Panc1 (cell line): Measurements from ENCODE around the gene NCAM2. TPM values are rescaled to one million over a fixed set of nuclear protein-coding genes. Genes with fewer than 3 reads are reported as not detected.

Source experiments
- ATAC-seq: fragments of 200-7000 bp; cut with Tn5 transposase; 2 replicates; pipeline ENCODE4 v1.9.1; 2020; ENCODE audit warnings: mild to moderate bottlenecking, moderate library complexity
- BruUV-seq: library from RNA; stranded (reverse); fragments of 400-500 nt; replicated peaks from 2 replicates; lab custom pipeline; 2021; lab: Mats Ljungman, UMichigan
- CTCF ChIA-PET: fragments of 300-600 bp; sonication (Branson Sonifier 250); formaldehyde crosslinking; loops from one replicate; lab custom pipeline; 2022; ENCODE audit warnings: antibody characterized with exemption; lab: Charles Lee
- POLR2A ChIA-PET: fragments of 300-600 bp; sonication (Branson Sonifier 250); formaldehyde crosslinking; loops from one replicate; lab custom pipeline; 2022; ENCODE audit warnings: antibody characterized with exemption; lab: Charles Lee
- DNase-seq: peaks from one replicate; pipeline ENCODE4 v3.0.0-alpha.2; 2010; ENCODE audit warnings: low read depth, low spot score
- H3K27ac ChIP-seq: 2 replicates; pipeline ENCODE4 v1.5.1; 2011; ENCODE audit warnings: mild to moderate bottlenecking, low read length, inconsistent platforms
- H3K27me3 ChIP-seq: fragments of 200-500 bp; sonication (Bioruptor generic); 2 replicates; pipeline ENCODE4 v1.6.0; 2014; ENCODE audit warnings: low read length, inconsistent platforms; ENCODE audit not compliant: control insufficient read depth, insufficient read depth
- H3K36me3 ChIP-seq: fragments of 200-500 bp; sonication (Bioruptor generic); 2 replicates; pipeline ENCODE4 v1.5.1; 2014; ENCODE audit warnings: inconsistent platforms, mild to moderate bottlenecking, low read length, moderate library complexity; ENCODE audit not compliant: control insufficient read depth, insufficient read depth
- H3K4me1 ChIP-seq: 2 replicates; pipeline ENCODE4 v1.5.1; 2011; ENCODE audit warnings: inconsistent platforms, mild to moderate bottlenecking, low read length, moderate library complexity; ENCODE audit not compliant: control insufficient read depth, insufficient read depth
- H3K4me3 ChIP-seq, 2 experiments: 2 replicates each; pipeline ENCODE4 v1.5.1; 2011 to 2012; ENCODE audit warnings: low read depth in 2 of 2, low read length in 2 of 2, mild to moderate bottlenecking in 2 of 2, inconsistent platforms in 1 of 2, moderate library complexity in 1 of 2
- H3K9me3 ChIP-seq: fragments of 200-500 bp; sonication (Bioruptor generic); 2 replicates; pipeline ENCODE4 v1.5.1; 2014; ENCODE audit warnings: low read depth, mild to moderate bottlenecking, inconsistent platforms, low read length, moderate library complexity; ENCODE audit not compliant: control insufficient read depth, insufficient read depth
- CTCF ChIP-seq: fragments of 450-650 bp; IDR thresholded peaks from 2 replicates; pipeline ENCODE4 v1.5.1; 2017; ENCODE audit warnings: mild to moderate bottlenecking
- POLR2AphosphoS5 ChIP-seq: IDR thresholded peaks from 2 replicates; pipeline ENCODE4 v1.6.1; 2012; ENCODE audit warnings: mild to moderate bottlenecking, low read depth, low read length, moderate library complexity
- SIN3A ChIP-seq: IDR thresholded peaks from 2 replicates; pipeline ENCODE4 v1.6.1; 2012; ENCODE audit warnings: low read depth, mild to moderate bottlenecking, low read length, moderate library complexity, borderline replicate concordance; ENCODE audit not compliant: insufficient read depth
- TCF7L2 ChIP-seq: IDR thresholded peaks from 2 replicates; pipeline ENCODE4 v1.6.1; 2011; ENCODE audit warnings: mild to moderate bottlenecking, low read depth, low read length, inconsistent platforms
- in situ Hi-C: cut with HindIII; loops from 2 replicates; pipeline ENCODE4 v1.10.0; 2016; ENCODE audit warnings: low sequenced_read_pairs, low pct_unique_long_range_greater_than_20kb
- intact Hi-C: fragments of 100-400 bp; cut with micrococcal nuclease; formaldehyde crosslinking; loops from one replicate; pipeline ENCODE4 v1.10.0; 2022; ENCODE audit not compliant: unreplicated experiment
- total RNA-seq: library from RNA; stranded (reverse); gene quantifications from one replicate; pipeline ENCODE4 v1.2.1, GENCODE V29; 2021; ENCODE audit not compliant: unreplicated experiment
- TF ChIP-seq, protein P1 (sequence below), 2 experiments: IDR thresholded peaks; 2 replicates each; pipeline ENCODE4 v1.6.1; 2011 to 2012; ENCODE audit warnings: low read depth in 2 of 2, control low read depth in 1 of 2, low read length in 1 of 2, mild to moderate bottlenecking in 1 of 2, moderate library complexity in 1 of 2; ENCODE audit not compliant: insufficient read depth in 1 of 2

Gene NCAM2
- total RNA-seq, 1 experiment from 2014 or later = 2.2 TPM

DNA sequence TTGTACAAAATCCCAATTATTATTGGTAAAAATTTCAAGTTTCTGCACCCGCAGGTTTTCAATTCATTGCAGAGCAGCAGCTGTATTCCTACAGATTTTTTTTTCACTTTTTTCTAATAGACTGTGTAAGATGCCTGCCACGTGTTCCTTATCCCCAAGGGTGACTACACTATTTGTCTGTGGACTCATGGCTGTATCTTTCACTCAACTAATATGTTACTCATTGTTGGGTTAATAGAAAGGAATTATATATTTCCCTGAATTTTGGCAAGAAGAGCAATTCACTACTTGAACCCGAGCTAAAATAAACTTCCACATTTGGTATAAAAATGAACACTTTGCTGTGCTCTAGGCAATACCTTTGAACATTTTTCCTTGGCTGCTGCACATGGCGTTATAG is 158.7 kb downstream of the NCAM2 start:
- Histone ChIP-seq H3K27ac (no peak overlapping the region), H3K27me3 (no peaks in the 10 kb centered on the region), H3K4me1 (no peaks in the 10 kb centered on the region), H3K36me3 (no peaks in the 10 kb centered on the region), H3K9me3 (no peaks in the 10 kb centered on the region), H3K4me3 (no peak overlapping the region)
- DNase-seq (no peak), ATAC-seq (no peak)
- in situ Hi-C loops = no loop called here
- ChIA-PET CTCF (no interaction called here), POLR2A (no interaction called here)
- no peak for TF ChIP-seq SIN3A
- TF ChIP-seq TCF7L2 = no peak
- TF ChIP-seq, protein P1, sequence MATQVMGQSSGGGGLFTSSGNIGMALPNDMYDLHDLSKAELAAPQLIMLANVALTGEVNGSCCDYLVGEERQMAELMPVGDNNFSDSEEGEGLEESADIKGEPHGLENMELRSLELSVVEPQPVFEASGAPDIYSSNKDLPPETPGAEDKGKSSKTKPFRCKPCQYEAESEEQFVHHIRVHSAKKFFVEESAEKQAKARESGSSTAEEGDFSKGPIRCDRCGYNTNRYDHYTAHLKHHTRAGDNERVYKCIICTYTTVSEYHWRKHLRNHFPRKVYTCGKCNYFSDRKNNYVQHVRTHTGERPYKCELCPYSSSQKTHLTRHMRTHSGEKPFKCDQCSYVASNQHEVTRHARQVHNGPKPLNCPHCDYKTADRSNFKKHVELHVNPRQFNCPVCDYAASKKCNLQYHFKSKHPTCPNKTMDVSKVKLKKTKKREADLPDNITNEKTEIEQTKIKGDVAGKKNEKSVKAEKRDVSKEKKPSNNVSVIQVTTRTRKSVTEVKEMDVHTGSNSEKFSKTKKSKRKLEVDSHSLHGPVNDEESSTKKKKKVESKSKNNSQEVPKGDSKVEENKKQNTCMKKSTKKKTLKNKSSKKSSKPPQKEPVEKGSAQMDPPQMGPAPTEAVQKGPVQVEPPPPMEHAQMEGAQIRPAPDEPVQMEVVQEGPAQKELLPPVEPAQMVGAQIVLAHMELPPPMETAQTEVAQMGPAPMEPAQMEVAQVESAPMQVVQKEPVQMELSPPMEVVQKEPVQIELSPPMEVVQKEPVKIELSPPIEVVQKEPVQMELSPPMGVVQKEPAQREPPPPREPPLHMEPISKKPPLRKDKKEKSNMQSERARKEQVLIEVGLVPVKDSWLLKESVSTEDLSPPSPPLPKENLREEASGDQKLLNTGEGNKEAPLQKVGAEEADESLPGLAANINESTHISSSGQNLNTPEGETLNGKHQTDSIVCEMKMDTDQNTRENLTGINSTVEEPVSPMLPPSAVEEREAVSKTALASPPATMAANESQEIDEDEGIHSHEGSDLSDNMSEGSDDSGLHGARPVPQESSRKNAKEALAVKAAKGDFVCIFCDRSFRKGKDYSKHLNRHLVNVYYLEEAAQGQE (IDR thresholded peaks at IDR 0.05; ENCODE audit: insufficient read depth in 1 of 2, low read depth in 2 of 2, low read length in 1 of 2) = no peak
- no peak for TF ChIP-seq POLR2AphosphoS5
- no peak for TF ChIP-seq CTCF
- no TSS peak for BruUV-seq
- intact Hi-C loops = no loop called here

- no peaks in the 10 kb centered on the region for H3K4me1 ChIP-seq
- DNase-seq (no peak), ATAC-seq (no peak)
- H3K9me3 ChIP-seq = no peaks in the 10 kb centered on the region
- H3K4me3 ChIP-seq = no peak overlapping the region
- in situ Hi-C loops (no loop called here), intact Hi-C loops (no loop called here)
- TF ChIP-seq POLR2AphosphoS5 (no peak), TCF7L2 (no peak), SIN3A (no peak), CTCF (no peak)
- TF ChIP-seq, protein P1 (IDR thresholded peaks at IDR 0.05; ENCODE audit: insufficient read depth in 1 of 2, low read depth in 2 of 2, low read length in 1 of 2) = no peak
- no peak overlapping the region for H3K27ac ChIP-seq
- ChIA-PET CTCF (no interaction called here), POLR2A (no interaction called here)
- H3K36me3 ChIP-seq = no peaks in the 10 kb centered on the region
- BruUV-seq = no TSS peak
- no peaks in the 10 kb centered on the region for H3K27me3 ChIP-seq
Measured at GRCh38 chr21:21158376-21158918, 160.2 kb downstream of the NCAM2 start.
